DMS 273 treated with DMSO at 0.1 percent for 48 hours (cell line): Measurements from ENCODE around the gene KANTR.
"Not testable (repeated sequence)": the region's sequence is repeated elsewhere in the genome, so short reads cannot be mapped to it uniquely, and the experiment has no call there.

Experiments used
- DNase-seq: peaks from one replicate; lab custom pipeline; 2025; lab: John Stamatoyannopoulos, UW

Gene KANTR

DNA sequence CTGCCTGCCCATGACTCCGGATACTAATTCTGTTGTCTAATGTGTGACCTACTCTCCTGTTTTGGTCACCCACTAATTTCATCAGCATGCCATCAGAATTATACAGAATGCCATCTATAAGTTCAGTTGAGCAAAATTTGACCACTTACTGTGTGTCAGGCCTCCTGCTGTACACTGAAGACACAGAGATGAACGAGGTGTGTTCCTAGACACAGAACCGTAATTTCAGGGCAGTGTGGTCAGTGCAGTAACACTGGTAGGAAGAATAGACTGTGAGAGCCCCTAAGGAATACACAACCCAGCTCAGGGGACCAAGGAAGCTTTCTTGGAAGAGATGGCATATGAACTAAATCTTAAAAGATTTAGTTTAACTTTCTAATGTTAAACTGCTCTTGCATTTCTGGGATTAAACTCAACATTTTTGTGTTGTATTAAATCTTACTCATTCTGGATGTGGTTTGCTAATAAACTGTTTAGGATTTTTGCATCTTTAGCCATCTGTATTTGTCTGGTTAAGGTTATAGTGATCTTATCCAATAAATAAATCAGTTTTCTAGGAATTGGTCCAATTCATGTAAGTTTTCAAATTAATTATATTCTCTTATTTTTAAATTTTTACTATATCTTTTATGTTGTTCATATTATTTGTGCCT, 34.3 kb downstream of the KANTR start:
- DNase-seq, result no peak

DNA sequence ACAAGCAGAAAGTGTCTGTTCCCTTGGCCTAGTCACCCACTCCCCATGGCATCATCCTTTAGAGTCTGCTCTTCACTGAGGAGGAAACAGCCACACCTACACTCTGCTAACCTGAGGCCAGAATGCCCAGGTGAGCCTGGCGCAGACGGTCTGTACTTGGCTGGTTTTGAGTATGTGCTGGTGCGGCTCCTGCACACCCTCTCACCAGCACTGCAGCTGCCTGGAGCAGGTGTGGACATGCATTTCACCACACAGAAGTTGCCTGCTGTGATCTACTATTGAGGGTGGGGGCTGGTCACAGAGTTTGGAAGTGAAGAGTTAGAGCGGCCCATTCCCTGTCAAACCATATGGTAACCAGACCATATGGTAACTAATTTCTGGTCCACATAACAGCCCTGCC, 39.5 kb downstream of the KANTR start:
- DNase-seq, result peak; percentile 69

DNA sequence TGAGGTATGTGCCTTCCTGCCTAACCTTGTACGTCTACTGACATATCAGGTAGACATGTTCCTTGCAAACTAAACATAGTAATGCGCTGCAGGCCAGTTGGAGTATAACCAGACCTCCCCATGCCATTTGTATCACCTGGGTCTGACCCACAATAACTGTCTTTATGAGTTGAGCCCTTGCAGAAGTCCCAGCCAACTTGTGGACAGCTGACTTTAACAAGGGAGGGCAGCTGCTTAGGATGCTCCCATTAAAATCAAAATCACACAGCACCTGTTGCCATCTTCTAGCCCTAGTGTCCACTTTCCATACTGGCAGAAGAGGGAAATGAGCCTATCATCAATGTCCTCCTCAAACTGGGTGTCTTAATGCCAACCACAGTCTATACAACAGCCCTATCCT, 41.6 kb downstream of the KANTR start:
- DNase-seq, result no peak

DNA sequence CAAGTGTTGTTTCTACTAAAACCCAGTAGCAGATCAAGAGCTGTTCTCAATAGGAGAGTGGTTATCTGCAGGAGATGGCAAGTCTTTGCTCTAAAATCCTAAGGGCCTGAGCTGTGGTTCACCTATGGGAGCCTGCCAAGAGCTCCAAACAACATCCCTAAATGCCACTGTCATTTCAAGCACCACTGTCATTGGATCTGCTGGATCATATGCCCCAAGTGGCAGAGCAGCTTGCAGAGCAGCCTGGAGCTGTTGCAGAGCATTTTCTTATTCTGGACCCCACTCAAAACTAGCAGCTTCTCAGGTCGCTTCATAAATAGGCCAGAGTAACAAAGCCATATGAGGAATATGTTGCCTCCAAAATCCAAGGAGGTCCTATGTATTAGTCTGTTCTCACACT, 59.6 kb downstream of the KANTR start:
- DNase-seq, result no peak

DNA sequence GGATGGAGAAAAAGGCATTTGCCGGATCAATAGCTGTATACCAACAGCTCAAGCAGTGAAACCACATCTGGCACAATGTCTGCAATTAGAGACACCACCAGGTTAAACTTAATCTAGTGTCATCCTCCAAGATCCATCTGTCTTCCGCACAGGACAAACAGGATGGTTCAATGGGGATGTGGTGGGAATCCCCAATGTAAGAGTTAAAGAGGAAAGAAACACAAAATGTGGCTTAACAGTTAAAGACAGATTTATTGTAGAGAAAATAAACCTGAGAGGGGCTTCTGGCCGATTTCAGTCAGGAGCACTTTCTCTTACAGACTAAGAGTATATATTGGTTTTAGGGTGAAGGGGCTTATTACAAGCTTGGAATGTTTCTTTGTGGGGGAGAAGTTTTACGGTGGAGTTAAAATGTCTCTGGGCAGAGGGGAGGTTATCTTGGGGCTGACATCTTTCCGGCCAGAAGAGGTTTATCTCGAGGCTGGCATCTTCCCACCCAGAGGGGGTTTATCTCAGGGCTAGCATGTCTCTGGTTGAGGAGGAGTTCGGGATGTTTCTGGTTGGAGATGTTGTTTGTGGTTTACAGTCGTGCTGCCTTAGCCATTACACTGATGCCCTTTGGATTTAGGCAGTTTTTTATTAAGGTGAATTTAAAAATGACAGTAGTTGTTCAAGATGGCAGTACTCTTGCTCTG, 61.7 kb downstream of the KANTR start:
- no peak for DNase-seq

DNA sequence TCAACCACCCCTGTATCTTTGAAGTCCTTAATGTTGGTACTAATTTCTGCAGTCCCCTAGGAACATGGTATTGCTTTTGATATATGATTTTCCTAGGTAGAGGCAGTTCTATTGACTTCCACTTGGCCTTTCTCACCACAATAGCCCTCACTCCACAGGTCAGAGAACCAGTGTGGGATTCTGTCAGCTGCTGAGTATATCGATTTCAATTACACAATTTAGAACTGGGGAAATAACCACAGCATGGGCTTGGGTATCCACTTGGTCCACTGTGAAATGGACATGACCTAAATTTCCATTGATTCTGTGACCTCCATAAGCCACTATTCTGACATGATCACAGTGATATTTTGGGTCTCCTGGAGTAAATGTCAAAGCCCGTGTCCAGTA, 62.3 kb downstream of the KANTR start:
- DNase-seq, result no peak

DNA sequence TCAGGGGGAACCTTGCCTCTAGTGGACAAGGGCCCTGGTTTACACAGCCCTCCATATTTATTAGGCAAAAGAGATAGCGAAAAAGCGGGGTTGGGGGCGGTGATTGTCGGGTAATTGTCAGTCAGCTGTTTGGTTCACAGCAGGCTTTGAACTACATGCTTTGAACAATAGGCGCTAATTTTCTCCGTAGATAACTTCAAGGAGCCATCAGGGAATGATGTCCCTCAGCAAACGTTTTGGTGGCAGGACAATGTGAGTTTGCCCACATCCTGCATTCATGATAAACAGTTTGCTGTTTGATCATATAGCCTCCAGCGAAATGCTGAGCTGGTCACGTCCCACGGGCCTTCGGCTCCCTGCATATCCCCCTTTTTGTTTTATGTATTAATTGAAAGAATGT, 65.2 kb downstream of the KANTR start:
- no peak for DNase-seq

DNA sequence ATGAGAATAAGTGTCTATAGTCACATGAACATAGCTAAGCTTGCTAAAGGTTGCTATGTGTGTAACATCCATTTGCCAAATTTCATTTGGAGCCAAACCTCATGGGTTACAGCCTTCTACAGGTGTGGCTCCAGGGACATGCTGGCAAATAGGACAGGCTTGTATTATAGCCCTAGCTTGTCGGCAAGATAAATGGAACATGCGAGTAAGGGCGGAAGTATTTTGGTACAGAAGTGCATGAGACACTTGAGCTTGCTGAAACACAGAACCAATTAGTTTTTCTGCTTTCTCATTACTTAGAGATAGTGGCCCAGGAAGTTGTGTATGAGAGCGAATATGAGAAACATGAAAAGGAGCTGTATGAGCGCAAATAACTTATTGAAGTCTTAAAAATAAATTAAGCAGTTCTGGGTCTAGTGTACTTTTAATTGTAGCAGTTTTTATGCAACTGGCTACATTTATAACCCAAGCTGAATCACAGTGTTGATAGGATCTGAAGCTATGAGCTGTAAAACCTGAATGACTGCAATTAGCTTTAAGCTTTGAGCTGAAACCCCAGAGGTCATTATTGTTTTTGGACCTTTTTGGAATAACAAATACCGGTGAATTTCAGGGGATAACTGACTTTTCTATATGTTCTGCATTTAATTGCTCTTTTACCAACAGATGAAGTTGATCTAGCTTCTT, 66.5 kb downstream of the KANTR start:
- no peak for DNase-seq

DNA sequence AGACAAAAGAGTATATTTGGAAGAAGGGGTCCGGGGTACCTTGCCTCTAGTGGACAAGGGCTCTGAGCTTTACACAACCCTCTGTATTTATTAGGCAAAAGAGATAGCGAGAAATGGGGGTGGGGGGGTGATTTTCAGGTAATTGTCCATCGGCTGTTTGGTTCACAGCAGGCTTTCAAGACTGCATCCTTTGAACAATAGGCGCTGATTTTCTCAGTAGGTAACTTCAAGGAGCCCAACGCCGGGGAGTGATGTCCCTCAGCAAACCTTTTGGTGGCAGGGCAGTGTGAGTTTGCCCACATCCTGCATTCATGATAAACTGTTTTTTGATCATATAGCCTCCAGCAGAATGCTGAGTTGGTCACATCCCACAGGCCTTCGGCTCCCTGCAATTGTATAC, 69.5 kb downstream of the KANTR start:
- DNase-seq, result no peak

DNA sequence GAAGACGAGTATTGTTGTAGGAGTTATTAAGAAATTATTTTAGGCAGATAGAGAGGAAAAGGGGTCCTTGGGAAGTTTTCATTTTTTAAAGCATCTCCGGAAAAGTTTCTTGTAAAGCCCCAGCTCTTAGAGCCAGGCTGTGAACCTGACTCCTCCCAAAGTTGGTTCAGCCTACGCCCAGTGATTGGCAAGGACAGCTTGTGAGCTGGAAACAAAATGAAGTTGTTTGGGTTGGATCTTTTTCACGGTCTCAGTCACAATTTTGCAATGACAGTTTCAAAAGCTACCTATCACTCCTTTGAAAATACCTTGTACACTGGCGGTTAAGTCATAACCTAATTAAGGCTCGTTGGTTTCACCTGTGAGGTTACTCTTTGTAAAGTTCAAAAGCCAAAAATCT, 70.6 kb downstream of the KANTR start:
- not testable (repeated sequence) for DNase-seq

DNA sequence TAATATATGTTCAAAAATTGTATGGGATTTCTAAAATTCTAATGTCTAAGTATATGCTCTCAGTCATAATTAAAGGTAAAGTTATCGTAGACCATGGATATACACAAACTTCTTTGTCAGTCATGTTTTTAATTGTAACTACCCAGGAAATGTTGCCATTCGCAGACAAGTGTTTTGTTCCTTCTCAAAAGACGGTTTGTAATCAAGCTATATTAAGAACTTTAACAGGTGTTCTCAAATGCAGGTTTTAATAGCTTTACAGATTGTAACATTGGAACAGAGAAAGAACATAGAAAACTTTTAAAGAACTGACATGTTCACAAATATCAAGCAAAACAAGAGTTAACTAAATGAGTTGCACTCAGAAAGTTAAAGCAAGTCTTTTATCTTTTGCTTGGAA, 72.2 kb downstream of the KANTR start:
- no peak for DNase-seq

DNA sequence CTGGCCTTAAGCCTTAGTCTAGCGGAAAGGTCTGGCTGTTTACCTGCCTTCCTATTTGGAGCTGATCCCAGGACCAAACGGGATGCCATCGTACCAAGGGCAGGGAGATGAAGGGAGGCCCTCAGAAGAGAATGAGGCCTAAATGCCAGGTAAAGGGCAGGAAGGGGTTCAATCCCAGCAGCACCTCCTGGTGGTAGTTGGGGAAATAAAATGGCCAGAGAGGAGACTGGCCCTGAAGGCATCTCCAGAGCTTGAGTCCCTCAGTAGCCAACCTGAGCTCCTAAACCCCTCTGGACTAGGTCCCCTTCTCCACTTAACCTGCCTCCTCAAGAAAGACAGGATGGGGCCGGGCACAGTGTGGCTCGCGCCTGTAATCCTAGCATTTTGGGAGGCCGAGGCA, 77.4 kb downstream of the KANTR start:
- no peak for DNase-seq
